GM12878 (cell line): ENCODE data around the gene GAGE13. TPM values are rescaled to one million over a fixed set of nuclear protein-coding genes. Genes with fewer than 3 reads are reported as not detected.
"Not testable (repeated sequence)": the region's sequence is repeated elsewhere in the genome, so short reads cannot be mapped to it uniquely, and the experiment has no call there.

Experiments used
- ATAC-seq: fragments of 200-7000 bp; cut with Tn5 transposase; 3 replicates; pipeline ENCODE4 v1.9.1; 2020; ENCODE audit warnings: mild to moderate bottlenecking, moderate library complexity
- BruUV-seq: library from RNA; stranded (reverse); fragments of 400-500 nt; replicated peaks from 2 replicates; lab custom pipeline; 2021; lab: Mats Ljungman, UMichigan
- CTCF ChIA-PET: fragments of 300-600 bp; sonication (Branson Sonifier 250); formaldehyde crosslinking; extraction: SDS; loops from one replicate; lab custom pipeline; 2021; ENCODE audit warnings: inconsistent platforms; lab: Yijun Ruan, JAX
- POLR2A ChIA-PET: fragments of 350-600 bp; formaldehyde crosslinking; extraction: SDS; loops from one replicate; lab custom pipeline; 2021; ENCODE audit warnings: inconsistent platforms; lab: Charles Lee
- RAD21 ChIA-PET: fragments of 300-600 bp; sonication (Branson Sonifier 250); formaldehyde crosslinking; loops from one replicate; lab custom pipeline; 2023; ENCODE audit warnings: antibody characterized with exemption; ENCODE audit not compliant: unreplicated experiment; lab: Charles Lee
- SMC1A ChIA-PET: fragments of 300-600 bp; sonication (Branson Sonifier 250); formaldehyde crosslinking; loops from one replicate; lab custom pipeline; 2023; ENCODE audit not compliant: unreplicated experiment, uncharacterized antibody; lab: Charles Lee
- DNase-seq: peaks from one replicate; pipeline ENCODE4 v3.0.0-alpha.2; 2011; ENCODE audit warnings: low read depth, low spot score
- FAIRE-seq: peaks from 3 replicates; lab custom pipeline; 2011; peaks lifted over from hg19 to GRCh38; lab: Jason Lieb, UNC
- H2AFZ ChIP-seq: 2 replicates; pipeline ENCODE4 v1.6.0; 2011; ENCODE audit warnings: low read depth, low read length, control low read depth; ENCODE audit not compliant: control insufficient read depth
- H3K27ac ChIP-seq: 2 replicates; pipeline ENCODE4 v1.5.1; 2011; ENCODE audit warnings: control low read depth; ENCODE audit not compliant: control insufficient read depth, insufficient read depth
- H3K27me3 ChIP-seq, 2 experiments: replicated peaks in 1 of 2; 2 replicates each; pipeline versions ENCODE4 v1.6.0 to v1.6.1; 2011; ENCODE audit warnings: low read length in 1 of 2; ENCODE audit not compliant: control insufficient read depth in 2 of 2, insufficient read depth in 2 of 2
- H3K36me3 ChIP-seq, 2 experiments: 2 replicates each; pipeline ENCODE4 v1.5.1; 2011; ENCODE audit warnings: low read length in 1 of 2; ENCODE audit not compliant: control insufficient read depth in 2 of 2, insufficient read depth in 2 of 2
- H3K4me1 ChIP-seq: 2 replicates; pipeline ENCODE4 v1.6.1; 2011; ENCODE audit warnings: mild to moderate bottlenecking, low read length, moderate library complexity, mixed read lengths; ENCODE audit not compliant: control insufficient read depth, insufficient read depth
- H3K4me2 ChIP-seq: 2 replicates; pipeline ENCODE4 v1.6.0; 2011; ENCODE audit warnings: control low read depth; ENCODE audit not compliant: control insufficient read depth, insufficient read depth
- H3K4me3 ChIP-seq: fragments of 200-600 bp; sonication (generic); 2 replicates; pipeline ENCODE4 v1.5.1; 2016
- H3K79me2 ChIP-seq: 2 replicates; pipeline ENCODE4 v1.6.0; 2011; ENCODE audit warnings: low read length; ENCODE audit not compliant: control insufficient read depth, insufficient read depth
- H3K9ac ChIP-seq: 2 replicates; pipeline ENCODE4 v1.8.0; 2011; ENCODE audit warnings: low read length, control low read depth, mixed read lengths; ENCODE audit not compliant: control insufficient read depth, insufficient read depth
- H3K9me3 ChIP-seq: replicated peaks from 3 replicates; pipeline ENCODE4 v1.5.1; 2011; ENCODE audit warnings: mild to moderate bottlenecking, low read length; ENCODE audit not compliant: control insufficient read depth, insufficient read depth
- H4K20me1 ChIP-seq: 2 replicates; pipeline ENCODE4 v1.6.0; 2011; ENCODE audit not compliant: control insufficient read depth, insufficient read depth
- WGBS: methylation state at CpG from one replicate; pipeline ENCODE4 v1.1.6; 2016; ENCODE audit warnings: low lambda C conversion rate; ENCODE audit not compliant: insufficient replicate concordance, insufficient coverage; ENCODE audit errors: missing lambda C conversion rate; 5-methylcytosine and 5-hydroxymethylcytosine counted together
- in situ Hi-C: fragments of 300-500 bp; cut with MboI; formaldehyde crosslinking; loops from 9 replicates; pipeline ENCODE4 v1.14.3; 2018; ENCODE audit warnings: mixed read lengths
- intact Hi-C: fragments of 100-400 bp; cut with micrococcal nuclease; formaldehyde crosslinking; loops from one replicate; pipeline ENCODE4 v1.14.2; 2022; ENCODE audit not compliant: unreplicated experiment
- polyA plus RNA-seq, 11 experiments: library from polyadenylated mRNA; depleted of rRNA in 4 of 11; unstranded in 6 of 11; stranded (reverse) in 5 of 11; fragments of >200 nt; fragmentation: Nextera tagmentation in 4 of 11; fragmentation: Illumina TruSeq in 1 of 11; extraction: Ambion mirVana in 4 of 11; extraction: Trizol in 1 of 11; gene quantifications; 1 replicate in 1 of 11; 2 replicates in 10 of 11; pipeline versions ENCODE4 v1.2.1 to v1.2.3, GENCODE V29; 2011 to 2016; ENCODE audit warnings: inconsistent platforms in 2 of 11, missing spikeins in 2 of 11, low read depth in 1 of 11
- total RNA-seq, 4 experiments: library from RNA; depleted of rRNA in 3 of 4; stranded (reverse); fragments of >200 nt in 3 of 4; fragmentation: Illumina TruSeq in 1 of 4; extraction: Trizol in 1 of 4; gene quantifications; 2 replicates each; pipeline versions ENCODE4 v1.2.1 to v1.2.3, GENCODE V29; 2013 to 2021

The GAGE13 gene
- total and polyA plus RNA-seq, 10 of the 15 experiments (the other 5 are each of a cell fraction or from before 2014, with no cell fraction given) = not detected

- POLR2A ChIA-PET, H3K27ac ChIP-seq, DNase-seq, RAD21 ChIA-PET, H3K27me3 ChIP-seq, ATAC-seq, H3K36me3 ChIP-seq, in situ Hi-C loops, BruUV-seq, intact Hi-C loops, FAIRE-seq, H3K4me1 ChIP-seq, H3K9ac ChIP-seq, H3K79me2 ChIP-seq, CTCF ChIA-PET, SMC1A ChIA-PET, H4K20me1 ChIP-seq, H3K9me3 ChIP-seq, H3K4me3 ChIP-seq, H3K4me2 ChIP-seq, H2AFZ ChIP-seq: not testable (repeated sequence)
- 30% methylated on average over 4 of the region's 11 CpGs for WGBS
Observed at GRCh38 chrX:49330421-49330820, 961 bp upstream of the GAGE13 start.

GRCh38 chrX:49331841-49332240, 459 bp downstream of the GAGE13 start:
- H3K9ac ChIP-seq, H3K4me1 ChIP-seq, H3K79me2 ChIP-seq, ATAC-seq, BruUV-seq, DNase-seq, H4K20me1 ChIP-seq, intact Hi-C loops, H3K27ac ChIP-seq, RAD21 ChIA-PET, H3K4me3 ChIP-seq, in situ Hi-C loops, CTCF ChIA-PET, H3K27me3 ChIP-seq, FAIRE-seq, H3K4me2 ChIP-seq, POLR2A ChIA-PET, H3K9me3 ChIP-seq, H2AFZ ChIP-seq, H3K36me3 ChIP-seq, SMC1A ChIA-PET: not testable (repeated sequence)
- WGBS = no CpG with 5 or more reads among the region's 26 CpGs

GRCh38 chrX:49341449-49341848, 10.1 kb downstream of the GAGE13 start:
- BruUV-seq, RAD21 ChIA-PET, in situ Hi-C loops: not testable (repeated sequence)

GRCh38 chrX:49344496-49345175, 13.3 kb downstream of the GAGE13 start:
- H3K36me3 ChIP-seq, ATAC-seq, H3K79me2 ChIP-seq, H2AFZ ChIP-seq, POLR2A ChIA-PET, intact Hi-C loops, BruUV-seq, H3K4me2 ChIP-seq, in situ Hi-C loops, DNase-seq, H3K9me3 ChIP-seq, H4K20me1 ChIP-seq, H3K9ac ChIP-seq, H3K27me3 ChIP-seq, H3K27ac ChIP-seq, RAD21 ChIA-PET, CTCF ChIA-PET, H3K4me3 ChIP-seq, FAIRE-seq, H3K4me1 ChIP-seq, SMC1A ChIA-PET: not testable (repeated sequence)
- WGBS = 60% methylated on average over 14 of the region's 15 CpGs

More at GRCh38 chrX:49341449-49341848, 10.1 kb downstream of the GAGE13 start:
- H3K36me3 ChIP-seq, intact Hi-C loops, H2AFZ ChIP-seq, POLR2A ChIA-PET, CTCF ChIA-PET, H3K4me3 ChIP-seq, ATAC-seq, H3K9ac ChIP-seq, FAIRE-seq, H3K27ac ChIP-seq, H3K4me2 ChIP-seq, H3K27me3 ChIP-seq, H3K9me3 ChIP-seq, H3K79me2 ChIP-seq, SMC1A ChIA-PET, H3K4me1 ChIP-seq, H4K20me1 ChIP-seq, DNase-seq: not testable (repeated sequence)
- 67% methylated on average over 17 of the region's 24 CpGs for WGBS
